Hippocampal formation (tissue), 2 donors: Measurements from ENCODE around the gene HNRNPA0.
A peak's percentile ranks its signal among the peaks of the same experiment; 100 is the strongest.
"Not testable (repeated sequence)": the region's sequence is repeated elsewhere in the genome, so short reads cannot be mapped to it uniquely, and the experiment has no call there.

Experiments
- DNase-seq, 2 donors: peaks; one replicate each; lab custom pipeline; 2025; lab: John Stamatoyannopoulos, UW

The HNRNPA0 gene

DNA sequence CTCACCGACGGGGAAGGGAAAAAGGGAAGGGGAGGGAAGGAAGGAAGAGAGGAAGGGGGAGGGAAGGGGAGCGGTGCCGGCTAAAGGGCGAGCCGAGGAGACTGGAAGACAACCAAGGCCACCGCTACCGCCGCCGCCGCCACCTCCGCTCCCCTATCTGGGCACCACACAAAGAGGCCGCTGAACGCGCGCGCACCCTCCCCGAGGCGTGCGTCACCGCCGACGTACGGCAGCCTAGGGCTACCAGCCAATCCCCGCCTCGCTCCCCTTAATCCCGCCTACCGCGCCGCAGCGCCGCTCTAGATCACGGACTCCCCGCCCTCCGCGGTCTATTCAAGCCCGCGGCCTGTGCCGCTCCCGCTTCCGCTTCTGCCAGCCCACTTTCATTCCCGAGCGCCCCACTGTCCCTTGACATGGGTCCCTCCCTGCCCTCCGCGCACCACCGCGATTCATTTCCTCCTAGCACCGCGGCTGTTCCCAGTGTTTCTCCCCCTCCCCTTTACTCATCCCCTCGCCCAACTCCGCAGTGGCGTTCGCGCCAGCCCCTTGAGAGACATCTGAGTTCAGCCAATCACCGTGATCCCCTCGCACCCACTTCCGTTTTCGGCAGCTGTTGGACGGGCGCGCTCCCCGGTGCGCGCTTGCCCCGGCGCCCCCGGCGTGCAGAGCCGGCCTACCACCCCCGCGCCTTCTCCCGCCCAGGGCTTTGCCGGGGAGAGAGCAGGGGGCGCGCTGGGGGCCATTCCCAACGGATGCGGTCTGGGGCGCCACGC, at the start of gene HNRNPA0:
Gene HNRNPA0 (minus strand): TSS at position 176 of the 773 bp plus-strand sequence. CDS start 297 bp downstream, outside the sequence.
- DNase-seq = peak; percentile 96 to 99

- DNase-seq = no peak
Observed at GRCh38 chr5:137802282-137803210, 48.4 kb upstream of the HNRNPA0 start.

- DNase-seq = no peak
Observed at GRCh38 chr5:137800700-137801411, 46.7 kb upstream of the HNRNPA0 start.

DNA sequence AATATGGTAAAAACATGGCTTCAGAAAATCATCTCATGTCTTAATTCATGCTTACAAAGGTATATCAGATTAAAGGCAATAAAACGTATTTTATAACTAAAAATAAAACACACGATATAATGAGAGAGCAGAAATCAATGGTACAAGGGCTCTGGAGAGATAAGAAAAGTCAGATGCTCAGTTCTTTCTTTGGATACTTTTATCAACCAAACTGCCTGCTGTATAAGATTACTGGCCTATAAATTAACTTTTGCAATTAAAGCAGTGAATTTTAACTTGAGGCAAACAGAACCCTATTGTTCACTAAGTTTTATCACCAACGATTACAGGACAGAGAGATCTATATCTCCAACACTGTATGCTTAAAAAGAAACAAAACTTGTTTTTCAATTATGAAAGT, 42.1 kb upstream of the HNRNPA0 start:
- DNase-seq = no peak

DNA sequence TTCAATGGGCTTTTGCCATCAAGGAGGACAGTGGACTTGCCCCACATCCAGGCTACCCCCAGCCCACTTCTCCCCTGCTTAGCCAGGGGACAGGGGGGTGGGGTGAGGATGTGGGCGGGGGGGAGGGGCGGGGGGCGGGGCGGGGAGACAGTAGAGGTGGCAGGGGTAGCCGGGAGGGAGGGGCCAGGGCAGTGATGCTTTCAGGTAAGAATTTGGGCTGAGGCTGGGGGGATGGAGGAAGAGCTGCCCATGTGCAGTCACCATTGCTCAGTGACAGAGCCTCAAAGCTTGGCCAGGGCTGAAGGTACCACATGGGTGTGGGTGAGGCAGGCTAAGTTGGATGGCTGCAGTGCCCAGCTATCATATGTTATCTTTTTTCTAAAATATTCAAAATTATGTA, 40.7 kb upstream of the HNRNPA0 start:
- no peak for DNase-seq

DNA sequence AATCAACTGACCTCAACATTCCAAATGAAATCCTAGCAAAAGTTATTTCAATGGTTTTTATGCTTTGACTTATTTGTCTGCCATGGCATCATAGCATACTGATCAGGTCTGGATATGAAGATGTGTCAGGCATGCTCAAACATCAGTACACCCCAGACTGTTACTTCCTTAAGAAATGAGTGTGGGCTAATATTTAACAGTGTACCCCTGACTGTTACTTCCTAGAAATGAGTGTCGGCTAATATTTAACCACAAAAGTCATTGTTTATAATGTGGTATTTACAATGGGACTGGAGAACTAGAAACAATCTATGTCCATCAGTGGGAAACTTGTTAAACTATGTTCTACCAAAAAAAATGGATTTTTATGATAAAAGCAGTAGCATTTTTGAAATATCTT, 38.1 kb upstream of the HNRNPA0 start:
- DNase-seq = no peak

DNA sequence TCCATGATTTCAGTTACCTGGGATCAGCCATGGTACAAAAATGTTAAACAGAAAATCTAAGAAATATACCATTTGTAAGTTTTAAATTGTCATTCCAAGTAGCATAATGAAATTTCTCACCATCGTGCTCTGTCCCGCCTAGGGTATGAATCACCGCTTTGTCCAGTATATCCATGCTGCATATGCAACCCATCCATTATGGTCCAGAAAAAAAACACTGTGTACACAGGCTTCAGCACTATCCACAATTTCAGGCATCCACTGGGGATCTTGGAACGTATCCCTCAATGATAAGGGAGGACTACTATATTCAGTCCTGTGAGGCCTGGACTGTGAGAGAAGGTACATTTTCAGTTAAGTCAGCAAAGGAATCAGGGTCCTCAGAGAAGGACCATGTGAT, 37.6 kb upstream of the HNRNPA0 start:
- DNase-seq = no peak

DNA sequence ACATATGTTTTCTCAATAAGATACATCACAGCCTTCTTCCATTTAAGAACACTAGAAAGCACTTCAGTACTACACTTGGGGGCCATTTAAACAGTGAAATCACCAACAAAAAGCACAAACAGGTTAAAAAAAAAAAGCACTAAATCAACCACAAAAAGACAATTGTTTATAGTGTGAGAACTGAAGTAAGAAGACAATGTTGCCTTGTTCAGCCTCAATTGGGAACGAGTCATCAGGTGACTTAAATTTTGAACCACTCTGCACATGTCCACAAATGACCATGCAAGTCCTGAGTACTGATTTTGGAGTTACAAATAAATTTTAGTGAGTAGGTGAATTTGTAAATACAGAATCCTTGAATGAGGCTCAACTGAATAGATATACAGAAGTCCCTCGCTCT, 37.2 kb upstream of the HNRNPA0 start:
- DNase-seq = no peak

DNA sequence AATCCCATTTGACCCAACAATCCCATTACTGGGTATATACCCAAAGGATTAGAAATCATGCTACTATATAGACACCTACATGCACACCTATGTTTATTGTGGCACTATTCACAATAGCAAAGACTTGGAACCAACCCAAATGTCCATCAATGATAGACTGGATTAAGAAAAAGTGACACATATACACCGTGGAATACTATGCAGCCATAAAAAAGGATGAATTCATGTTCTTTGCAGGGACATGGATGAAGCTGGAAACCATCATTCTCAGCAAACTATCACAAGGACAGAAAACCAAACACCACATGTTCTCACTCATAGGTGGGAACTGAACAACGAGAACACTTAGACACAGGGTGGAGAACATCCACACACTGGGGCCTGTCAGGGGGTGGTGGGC, 34.4 kb upstream of the HNRNPA0 start:
- not testable (repeated sequence) for DNase-seq

DNA sequence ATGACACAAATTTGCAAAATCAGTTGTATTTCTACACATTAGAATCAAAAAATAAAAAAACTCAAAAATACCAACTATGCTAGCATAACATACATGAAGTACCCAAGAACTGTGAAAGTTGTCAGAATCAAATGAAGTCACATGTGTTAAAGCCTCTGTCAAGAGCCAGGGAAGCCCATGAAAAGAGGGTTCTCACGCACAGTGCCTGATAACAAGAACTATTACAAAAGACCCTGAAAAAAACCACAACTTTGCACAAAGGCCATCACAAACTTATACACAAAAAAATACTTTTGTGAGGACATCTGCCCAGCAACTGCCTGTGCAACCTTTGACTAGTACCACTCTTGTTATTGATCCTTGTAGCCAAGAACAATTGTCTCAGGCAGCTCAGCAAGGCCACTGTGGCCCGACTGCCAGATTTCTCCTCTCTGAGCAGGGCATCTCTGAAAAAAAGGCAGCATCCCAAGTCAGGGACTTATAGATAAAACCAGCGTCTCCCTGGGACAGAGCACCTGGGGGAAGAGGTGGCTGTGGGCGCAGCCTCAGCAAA, 28.9 kb upstream of the HNRNPA0 start:
- no peak for DNase-seq

DNA sequence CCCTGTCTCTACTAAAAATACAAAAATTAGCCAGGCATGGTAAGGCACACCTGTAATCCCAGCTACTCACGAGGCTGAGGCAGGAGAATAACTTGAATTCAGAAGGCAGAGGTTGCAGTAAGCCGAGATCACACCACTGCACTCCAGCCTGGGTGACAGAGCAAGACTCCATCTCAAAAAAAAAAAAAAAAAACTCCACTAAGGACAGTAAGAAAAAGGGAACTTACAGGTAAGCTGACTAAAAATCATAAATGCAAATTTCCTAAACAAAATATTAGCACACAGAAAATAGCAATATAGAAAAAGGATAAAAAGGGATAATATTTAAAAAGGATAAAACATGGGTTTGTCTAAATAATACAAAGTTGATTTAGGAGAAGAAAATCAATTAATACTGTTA, 27.9 kb upstream of the HNRNPA0 start:
- DNase-seq = no peak

GRCh38 chr5:137778772-137779564, 24.8 kb upstream of the HNRNPA0 start:
- peak in 1 of 2 donors; percentile 55 for DNase-seq

DNA sequence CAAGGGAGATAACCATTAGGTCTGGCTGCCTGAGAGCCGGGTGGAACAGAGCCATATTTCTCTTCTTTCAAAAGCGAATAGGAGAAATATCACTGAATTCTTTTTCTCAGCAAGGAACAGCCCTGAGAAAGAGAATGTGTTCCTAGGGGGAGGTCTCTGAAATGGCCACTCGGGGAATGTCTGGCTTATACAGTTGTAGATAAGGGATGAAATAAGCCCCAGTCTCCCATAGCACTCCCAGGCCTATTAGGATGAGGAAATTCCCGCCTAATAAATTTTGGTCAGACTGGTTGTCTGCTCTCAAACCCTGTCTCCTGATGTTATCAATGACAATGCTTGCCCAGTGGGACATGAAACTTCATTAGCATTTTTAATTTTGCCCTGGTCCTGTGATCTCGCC, 13.8 kb upstream of the HNRNPA0 start:
- DNase-seq = not testable (repeated sequence)

DNA sequence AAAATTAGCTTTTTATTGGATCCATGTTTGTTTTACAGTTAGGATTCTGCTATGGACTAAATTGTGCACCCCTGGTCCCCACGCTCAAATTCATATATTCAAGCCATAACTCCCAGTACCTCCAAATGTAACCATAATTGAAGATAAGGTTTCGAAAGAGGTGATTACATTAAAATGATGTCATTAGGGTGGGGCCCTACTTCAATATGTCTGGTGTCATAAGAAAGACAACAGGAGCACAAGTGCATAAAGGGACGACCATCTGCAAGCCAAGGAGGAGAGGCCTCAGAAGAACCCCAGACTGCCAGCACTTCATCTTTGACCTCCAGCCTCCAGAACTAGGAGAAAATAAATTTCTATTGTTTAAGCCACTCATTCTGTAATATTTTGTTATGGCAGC, 7.4 kb upstream of the HNRNPA0 start:
- no peak for DNase-seq

DNA sequence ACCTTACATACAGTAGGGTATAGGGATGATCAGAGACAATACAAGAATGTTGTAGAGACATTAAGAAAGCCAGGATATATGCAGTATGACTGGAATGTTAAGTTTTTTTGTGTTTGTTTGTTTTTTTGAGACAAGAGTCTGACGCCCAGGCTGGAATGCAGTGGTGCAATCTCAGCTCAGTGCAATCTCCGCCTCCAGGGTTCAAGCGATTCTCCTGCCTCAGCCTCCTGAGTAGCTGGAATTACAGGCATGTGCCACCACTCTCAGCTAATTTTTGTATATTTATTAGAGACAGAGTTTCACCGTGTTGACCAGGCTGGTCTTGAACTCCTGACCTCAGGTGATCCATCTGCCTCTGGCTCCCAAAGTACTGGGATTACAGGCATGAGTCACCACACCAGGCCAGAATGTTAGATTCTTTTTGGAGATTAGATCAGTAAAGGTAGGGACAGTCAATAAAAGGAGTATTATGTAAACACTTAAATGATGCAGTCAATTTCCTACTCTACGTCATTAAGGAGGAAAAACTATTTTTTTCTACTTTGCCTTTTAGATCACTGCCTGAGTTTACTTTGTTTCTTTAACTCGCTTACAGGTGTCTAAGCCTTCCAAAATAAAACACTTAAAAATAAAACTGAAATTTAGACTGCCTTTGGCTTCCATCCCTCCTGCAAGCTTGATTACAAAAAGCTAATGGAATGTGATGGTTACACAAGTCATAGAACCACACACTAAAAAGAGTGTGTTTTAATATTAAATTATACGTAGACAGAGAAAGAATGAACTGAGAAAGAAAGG, 6.8 kb upstream of the HNRNPA0 start:
- DNase-seq = no peak

DNA sequence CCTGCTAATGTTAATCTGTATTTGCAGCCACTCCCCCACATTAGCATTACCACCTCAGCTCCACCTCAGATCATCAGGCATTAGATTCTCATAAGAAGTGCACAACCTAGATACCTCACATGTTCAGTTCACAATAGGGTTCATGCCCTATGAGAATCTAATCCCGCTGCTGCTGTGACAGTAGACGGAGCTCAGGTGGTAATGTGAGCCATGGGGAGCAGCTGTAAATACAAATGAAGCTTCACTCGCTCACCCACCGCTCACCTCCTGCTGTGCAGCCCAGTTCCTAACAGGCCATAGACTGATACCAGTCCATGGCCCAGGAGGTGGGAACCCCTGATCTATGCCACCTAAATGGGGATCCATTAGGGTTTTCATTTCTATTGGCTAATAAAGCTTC, 6.1 kb upstream of the HNRNPA0 start:
- no peak for DNase-seq

GRCh38 chr5:137758715-137759306, 4.6 kb upstream of the HNRNPA0 start:
- no peak for DNase-seq

DNA sequence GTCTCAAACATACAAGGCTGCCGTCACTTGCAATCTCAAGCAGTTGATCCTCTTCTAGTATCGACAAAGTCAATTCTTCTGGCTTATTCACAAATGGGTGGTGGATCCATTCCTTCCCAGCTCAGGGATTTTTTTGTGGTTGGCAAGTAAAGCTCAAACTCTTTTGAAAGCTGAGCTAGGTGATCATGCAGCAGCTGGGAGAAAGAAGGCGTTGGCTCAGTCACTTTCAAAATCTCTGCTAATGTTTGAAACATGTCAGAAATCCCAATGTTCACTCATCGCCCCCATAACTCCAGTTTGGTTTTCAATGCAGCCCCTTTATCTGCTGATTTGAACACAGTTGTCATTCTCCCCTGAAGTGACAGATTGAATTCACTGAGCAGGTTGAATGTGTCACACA, 4.0 kb upstream of the HNRNPA0 start:
- DNase-seq = no peak

- no peak for DNase-seq
Observed at GRCh38 chr5:137757634-137758033, 3.5 kb upstream of the HNRNPA0 start.
